Caco-2 (cell line): ENCODE measurements around the gene AKAP6. TPM values are rescaled to one million over a fixed set of nuclear protein-coding genes. Genes with fewer than 3 reads are reported as not detected.

Source experiments
- BruUV-seq: library from RNA; stranded (reverse); fragments of 400-500 nt; replicated peaks from 2 replicates; lab custom pipeline; 2021; lab: Mats Ljungman, UMichigan
- CTCF ChIA-PET: fragments of 300-600 bp; sonication (Branson Sonifier 250); formaldehyde crosslinking; loops from one replicate; lab custom pipeline; 2022; ENCODE audit warnings: antibody characterized with exemption; lab: Charles Lee
- POLR2A ChIA-PET: fragments of 300-600 bp; sonication (Branson Sonifier 250); formaldehyde crosslinking; loops from one replicate; lab custom pipeline; 2022; ENCODE audit warnings: antibody characterized with exemption; lab: Charles Lee
- DNase-seq, 2 experiments: peaks; one replicate each; pipeline versions ENCODE4 v3.0.0 to v3.0.0-alpha.2; 2020 to 2022
- H3K27me3 ChIP-seq: replicated peaks from 2 replicates; pipeline ENCODE4 v1.6.0; 2011; ENCODE audit warnings: low read length; ENCODE audit not compliant: control insufficient read depth, insufficient read depth
- H3K36me3 ChIP-seq: 2 replicates; pipeline ENCODE4 v1.5.1; 2011; ENCODE audit warnings: low read length; ENCODE audit not compliant: control insufficient read depth, insufficient read depth
- H3K4me1 ChIP-seq: fragments of 250-450 bp; sonication (Bioruptor Pico); 2 replicates; pipeline ENCODE4 v1.5.1; 2020; ENCODE audit warnings: mild to moderate bottlenecking
- H3K4me3 ChIP-seq: 2 replicates; pipeline ENCODE4 v1.5.1; 2011; ENCODE audit warnings: low read depth, mild to moderate bottlenecking, control low read depth, low read length
- H3K9me3 ChIP-seq: fragments of 250-450 bp; sonication (Bioruptor Pico); 2 replicates; pipeline ENCODE4 v1.5.1; 2020; ENCODE audit warnings: mild to moderate bottlenecking, moderate library complexity
- H3K27ac Mint-ChIP-seq: one replicate; pipeline ENCODE4 v1.8.0; 2022; ENCODE audit warnings: mixed read lengths; ENCODE audit not compliant: unreplicated experiment
- H3K27me3 Mint-ChIP-seq: one replicate; pipeline ENCODE4 v1.8.0; 2022; ENCODE audit warnings: mixed read lengths; ENCODE audit not compliant: insufficient read depth, unreplicated experiment
- H3K36me3 Mint-ChIP-seq: one replicate; pipeline ENCODE4 v1.8.0; 2022; ENCODE audit warnings: mild to moderate bottlenecking, mixed read lengths; ENCODE audit not compliant: insufficient read depth, unreplicated experiment
- H3K4me1 Mint-ChIP-seq: one replicate; pipeline ENCODE4 v1.8.0; 2022; ENCODE audit warnings: low read depth, mixed read lengths; ENCODE audit not compliant: unreplicated experiment
- H3K4me3 Mint-ChIP-seq: one replicate; pipeline ENCODE4 v1.8.0; 2022; ENCODE audit warnings: mild to moderate bottlenecking, moderate library complexity, mixed read lengths; ENCODE audit not compliant: unreplicated experiment
- H3K9me3 Mint-ChIP-seq: one replicate; pipeline ENCODE4 v1.8.0; 2022; ENCODE audit warnings: mixed read lengths; ENCODE audit not compliant: unreplicated experiment
- intact Hi-C: fragments of 100-400 bp; cut with micrococcal nuclease; formaldehyde crosslinking; loops from one replicate; pipeline ENCODE4 v1.10.0; 2022; ENCODE audit not compliant: unreplicated experiment
- total RNA-seq: library from RNA; stranded (reverse); gene quantifications from 2 replicates; pipeline ENCODE4 v1.2.3, GENCODE V29; 2022
- TF ChIP-seq, protein P1 (sequence below), 2 experiments: fragments of 200-600 bp in 1 of 2; IDR thresholded peaks; 1 replicate in 1 of 2; 2 replicates in 1 of 2; pipeline versions ENCODE4 v1.5.1 to v1.8.0; 2011 to 2022; ENCODE audit warnings: antibody characterized with exemption in 1 of 2, control low read depth in 1 of 2, inconsistent platforms in 1 of 2, low read depth in 1 of 2, low read length in 1 of 2, mild to moderate bottlenecking in 1 of 2, moderate library complexity in 1 of 2; ENCODE audit not compliant: insufficient read depth in 1 of 2, severe bottlenecking in 1 of 2, unreplicated experiment in 1 of 2

Gene AKAP6
- total RNA-seq, 1 experiment from 2014 or later, result 3.0 TPM

DNA sequence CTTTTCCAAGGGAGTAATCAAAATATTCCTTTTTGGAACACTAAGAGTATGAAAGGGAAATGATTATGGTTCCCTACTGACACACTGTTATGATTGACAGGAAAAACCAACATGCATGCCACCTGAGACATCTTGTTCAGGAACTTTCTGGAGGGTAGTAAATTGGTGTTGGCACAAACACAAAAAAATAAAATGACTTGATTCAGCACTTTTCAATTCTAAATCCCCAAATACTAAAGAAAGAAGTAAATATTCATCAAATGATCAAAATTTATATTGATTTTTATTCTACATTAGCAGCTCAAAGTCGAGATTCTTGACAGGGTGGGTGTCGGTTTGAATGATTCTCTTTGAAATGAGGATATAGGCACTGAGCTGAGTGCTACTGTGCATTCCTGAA lies 338.2 kb downstream of the AKAP6 start:
- Mint-ChIP-seq H3K9me3 (no peaks in the 10 kb centered on the region), H3K36me3 (no peaks in the 10 kb centered on the region), H3K27me3 (peaks cover 9% of the 10 kb centered on the region), H3K27ac (no peak overlapping the region), H3K4me1 (no peaks in the 10 kb centered on the region), H3K4me3 (no peak overlapping the region)
- H3K36me3 ChIP-seq, result no peaks in the 10 kb centered on the region
- ChIA-PET POLR2A (no interaction called here), CTCF (no interaction called here)
- H3K27me3 ChIP-seq, result no peaks in the 10 kb centered on the region
- no peak overlapping the region for H3K4me3 ChIP-seq
- TF ChIP-seq, protein P1, sequence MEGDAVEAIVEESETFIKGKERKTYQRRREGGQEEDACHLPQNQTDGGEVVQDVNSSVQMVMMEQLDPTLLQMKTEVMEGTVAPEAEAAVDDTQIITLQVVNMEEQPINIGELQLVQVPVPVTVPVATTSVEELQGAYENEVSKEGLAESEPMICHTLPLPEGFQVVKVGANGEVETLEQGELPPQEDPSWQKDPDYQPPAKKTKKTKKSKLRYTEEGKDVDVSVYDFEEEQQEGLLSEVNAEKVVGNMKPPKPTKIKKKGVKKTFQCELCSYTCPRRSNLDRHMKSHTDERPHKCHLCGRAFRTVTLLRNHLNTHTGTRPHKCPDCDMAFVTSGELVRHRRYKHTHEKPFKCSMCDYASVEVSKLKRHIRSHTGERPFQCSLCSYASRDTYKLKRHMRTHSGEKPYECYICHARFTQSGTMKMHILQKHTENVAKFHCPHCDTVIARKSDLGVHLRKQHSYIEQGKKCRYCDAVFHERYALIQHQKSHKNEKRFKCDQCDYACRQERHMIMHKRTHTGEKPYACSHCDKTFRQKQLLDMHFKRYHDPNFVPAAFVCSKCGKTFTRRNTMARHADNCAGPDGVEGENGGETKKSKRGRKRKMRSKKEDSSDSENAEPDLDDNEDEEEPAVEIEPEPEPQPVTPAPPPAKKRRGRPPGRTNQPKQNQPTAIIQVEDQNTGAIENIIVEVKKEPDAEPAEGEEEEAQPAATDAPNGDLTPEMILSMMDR (IDR thresholded peaks at IDR 0.05; ENCODE audit: insufficient read depth in 1 of 2, low read depth in 1 of 2, low read length in 1 of 2, severe bottlenecking in 1 of 2, unreplicated experiment in 1 of 2), result no peak
- intact Hi-C loops, result no loop called here
- DNase-seq, result no peak
- no TSS peak for BruUV-seq
- no peaks in the 10 kb centered on the region for H3K4me1 ChIP-seq
- H3K9me3 ChIP-seq, result no peaks in the 10 kb centered on the region

DNA sequence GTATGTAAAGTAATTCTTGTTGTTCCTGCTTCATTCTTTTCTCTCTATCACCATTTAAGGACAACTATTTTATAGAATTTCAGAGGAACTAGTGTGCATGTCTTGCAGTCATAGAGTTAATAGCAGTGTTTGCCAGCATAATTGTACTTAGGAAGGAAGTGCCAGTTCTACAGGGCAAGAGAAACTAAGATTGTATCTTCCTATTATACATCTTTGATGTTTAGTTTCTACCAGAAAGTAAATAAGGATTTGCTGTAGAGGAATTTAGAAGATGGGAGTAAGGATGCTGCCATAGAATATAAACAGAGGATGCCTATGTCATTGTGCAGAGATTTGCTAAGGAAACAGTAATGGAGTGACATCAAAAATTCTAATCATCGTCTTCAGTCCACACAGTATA lies 338.7 kb downstream of the AKAP6 start:
- no peaks in the 10 kb centered on the region for H3K9me3 ChIP-seq
- H3K4me3 Mint-ChIP-seq, result no peak overlapping the region
- H3K36me3 ChIP-seq, result no peaks in the 10 kb centered on the region
- ChIA-PET CTCF (no interaction called here), POLR2A (no interaction called here)
- H3K36me3 Mint-ChIP-seq, result no peaks in the 10 kb centered on the region
- no peaks in the 10 kb centered on the region for H3K9me3 Mint-ChIP-seq
- H3K27me3 Mint-ChIP-seq, result peaks cover 9% of the 10 kb centered on the region
- intact Hi-C loops, result no loop called here
- no peak overlapping the region for H3K27ac Mint-ChIP-seq
- DNase-seq, result no peak
- H3K4me3 ChIP-seq, result no peak overlapping the region
- BruUV-seq, result no TSS peak
- no peaks in the 10 kb centered on the region for H3K27me3 ChIP-seq
- no peaks in the 10 kb centered on the region for H3K4me1 ChIP-seq
- H3K4me1 Mint-ChIP-seq, result no peaks in the 10 kb centered on the region
- TF ChIP-seq, protein P1 (IDR thresholded peaks at IDR 0.05; ENCODE audit: insufficient read depth in 1 of 2, low read depth in 1 of 2, low read length in 1 of 2, severe bottlenecking in 1 of 2, unreplicated experiment in 1 of 2), result no peak

DNA sequence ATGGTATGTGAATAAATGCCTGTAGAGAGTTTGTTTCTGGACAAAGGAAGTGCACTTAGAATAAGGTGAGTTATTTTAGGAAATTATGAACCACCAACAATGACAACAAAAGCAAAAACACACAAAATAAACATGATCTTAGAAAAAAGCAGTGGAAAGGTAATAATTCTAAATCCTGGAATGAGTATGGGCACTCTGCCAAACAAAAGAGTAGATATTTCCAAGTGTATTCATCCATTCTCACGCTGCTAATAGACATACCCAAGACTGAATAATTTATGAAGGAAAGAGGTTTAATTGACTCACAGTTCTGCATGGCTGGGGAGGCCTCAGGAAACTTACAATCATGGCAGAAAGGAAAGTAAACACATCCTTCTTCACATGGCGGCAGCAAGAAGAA lies 340.3 kb downstream of the AKAP6 start:
- Histone ChIP-seq H3K4me3 (no peak overlapping the region), H3K4me1 (no peaks in the 10 kb centered on the region), H3K27me3 (no peaks in the 10 kb centered on the region), H3K36me3 (no peaks in the 10 kb centered on the region), H3K9me3 (no peaks in the 10 kb centered on the region)
- H3K27me3 Mint-ChIP-seq, result peaks cover 7% of the 10 kb centered on the region
- no peaks in the 10 kb centered on the region for H3K4me1 Mint-ChIP-seq
- intact Hi-C loops, result no loop called here
- no TSS peak for BruUV-seq
- TF ChIP-seq, protein P1 (IDR thresholded peaks at IDR 0.05; ENCODE audit: insufficient read depth in 1 of 2, low read depth in 1 of 2, low read length in 1 of 2, severe bottlenecking in 1 of 2, unreplicated experiment in 1 of 2), result no peak
- CTCF ChIA-PET, result no interaction called here
- POLR2A ChIA-PET, result no interaction called here
- no peaks in the 10 kb centered on the region for H3K36me3 Mint-ChIP-seq
- no peak for DNase-seq
- no peak overlapping the region for H3K4me3 Mint-ChIP-seq
- H3K27ac Mint-ChIP-seq, result no peak overlapping the region
- H3K9me3 Mint-ChIP-seq, result no peaks in the 10 kb centered on the region
